HG03039 (cell line): ENCODE measurements around the gene INPP5A.
"Not testable (repeated sequence)": the region's sequence is repeated elsewhere in the genome, so short reads cannot be mapped to it uniquely, and the experiment has no call there.

ENCODE experiments used
- ATAC-seq: cut with Tn5 transposase; IDR thresholded peaks from one replicate; pipeline ENCODE4 v1.9.1; 2021; ENCODE audit warnings: mild to moderate bottlenecking, moderate library complexity; ENCODE audit not compliant: unreplicated experiment

INPP5A gene

DNA sequence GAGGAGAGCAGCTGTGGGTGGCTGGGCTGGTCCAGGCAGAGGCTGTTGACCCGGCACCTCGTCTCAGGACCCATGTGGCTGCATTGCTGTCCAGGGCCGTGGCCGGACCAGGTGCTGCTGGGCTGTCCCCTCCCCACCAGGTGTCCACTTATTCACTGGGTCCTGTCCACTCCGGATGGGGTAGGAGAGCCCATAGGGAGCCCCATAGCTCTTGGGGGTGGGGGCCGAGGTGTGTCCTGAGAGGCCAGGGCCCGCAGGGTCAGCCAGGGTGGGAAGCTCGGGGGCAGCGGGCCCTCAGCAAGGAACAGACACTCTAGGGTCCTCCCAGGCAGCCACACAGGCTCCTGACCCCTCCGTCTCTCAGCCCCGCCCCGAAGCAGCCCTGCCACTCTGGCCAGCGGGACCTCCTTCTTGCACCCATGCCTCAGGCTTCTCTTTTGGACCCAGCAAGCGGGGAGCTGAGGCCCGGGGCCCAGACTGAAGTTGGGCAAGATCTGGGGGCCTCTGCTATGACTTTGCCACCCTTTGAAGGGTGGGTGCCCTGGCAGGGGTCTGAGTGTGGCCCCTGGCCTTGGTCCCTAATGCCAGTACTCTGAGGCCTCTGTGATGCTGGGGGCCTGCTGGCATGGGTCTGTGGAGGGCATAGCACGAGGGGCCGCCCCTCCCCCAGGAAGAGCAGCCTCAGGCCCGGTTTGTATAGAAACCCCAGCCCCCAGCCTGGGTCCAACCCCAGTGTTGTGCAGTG, 162.0 kb downstream of the INPP5A start:
- no peak for ATAC-seq

- no peak for ATAC-seq
Observed at GRCh38 chr10:132700156-132701098, 162.8 kb downstream of the INPP5A start.

DNA sequence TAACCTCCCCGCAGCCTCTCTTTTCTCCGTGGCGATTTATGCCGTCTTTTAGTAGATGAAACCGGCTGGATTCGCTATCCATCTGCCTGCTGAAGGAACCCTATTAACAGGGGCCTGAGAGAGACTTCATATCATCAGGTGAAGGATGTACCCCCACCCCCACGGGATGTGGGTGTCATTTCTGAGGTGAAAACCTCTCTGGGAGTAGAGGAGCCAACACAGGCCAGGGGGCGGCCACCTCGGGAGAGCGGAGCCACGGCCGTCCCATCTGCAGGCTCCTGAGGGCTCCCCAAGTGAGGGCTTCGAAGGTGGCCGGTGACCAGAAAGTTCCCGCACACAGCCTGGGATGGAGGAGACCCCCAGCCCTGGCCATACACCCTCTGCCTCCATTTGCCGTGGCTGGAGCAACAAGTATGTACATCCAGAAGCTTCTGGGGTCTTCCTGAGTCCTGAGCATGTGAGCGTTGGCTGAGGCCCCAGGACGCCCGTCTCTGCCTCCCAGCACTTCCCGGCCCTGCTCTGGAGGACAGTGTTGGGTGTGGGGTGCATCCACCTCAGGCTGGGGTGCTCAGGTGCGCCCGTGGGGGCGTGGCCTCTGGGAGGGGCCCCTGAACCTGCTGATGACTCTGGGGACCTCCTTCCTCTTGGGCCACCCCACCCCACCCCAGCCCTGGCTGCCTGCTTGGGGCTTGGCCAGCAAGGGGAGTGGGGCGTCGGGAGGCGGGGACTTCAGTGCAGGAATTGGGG, 163.7 kb downstream of the INPP5A start:
- no peak for ATAC-seq

DNA sequence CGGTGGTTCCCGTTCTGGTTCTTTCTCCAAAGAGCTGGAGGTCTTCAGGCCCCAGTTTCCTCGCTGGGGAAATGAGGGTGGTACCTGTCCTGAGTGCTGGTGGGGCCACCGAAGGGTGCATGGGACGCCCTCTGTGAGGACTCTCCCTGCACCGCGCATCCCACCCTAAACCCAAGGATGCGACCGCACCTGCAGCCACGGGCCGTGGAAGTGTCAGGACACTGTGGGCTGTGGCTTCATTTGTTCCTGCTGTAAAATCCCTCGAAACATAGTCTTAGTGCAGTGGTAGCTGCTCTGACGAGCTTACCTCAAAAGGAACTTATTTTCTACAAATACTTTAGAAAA, 164.2 kb downstream of the INPP5A start:
- no peak for ATAC-seq

GRCh38 chr10:132702601-132703418, 165.2 kb downstream of the INPP5A start:
- ATAC-seq = no peak

DNA sequence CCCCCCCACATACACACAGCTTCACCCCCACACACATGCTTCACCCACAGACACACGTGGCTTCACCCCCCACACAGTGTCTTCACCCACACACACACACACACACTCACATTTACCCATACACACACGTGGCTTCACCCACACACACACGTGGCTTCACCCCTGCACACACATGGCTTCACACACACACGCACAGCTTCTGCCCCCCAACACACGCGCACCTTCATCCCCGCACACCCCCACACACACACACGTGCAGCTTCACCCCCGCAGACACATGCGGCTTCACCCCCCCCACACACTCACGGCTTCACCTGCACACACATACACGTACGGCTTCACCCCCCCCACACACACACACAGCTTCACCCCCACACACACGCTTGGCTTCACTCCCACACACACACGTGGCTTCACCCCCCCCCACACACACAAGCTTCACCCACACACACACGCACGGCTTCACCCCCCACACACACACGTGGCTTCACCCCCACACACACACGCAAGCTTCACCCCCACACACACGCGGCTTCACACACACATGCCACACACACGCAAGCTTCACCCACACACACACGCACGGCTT, 165.9 kb downstream of the INPP5A start:
- no peak for ATAC-seq

DNA sequence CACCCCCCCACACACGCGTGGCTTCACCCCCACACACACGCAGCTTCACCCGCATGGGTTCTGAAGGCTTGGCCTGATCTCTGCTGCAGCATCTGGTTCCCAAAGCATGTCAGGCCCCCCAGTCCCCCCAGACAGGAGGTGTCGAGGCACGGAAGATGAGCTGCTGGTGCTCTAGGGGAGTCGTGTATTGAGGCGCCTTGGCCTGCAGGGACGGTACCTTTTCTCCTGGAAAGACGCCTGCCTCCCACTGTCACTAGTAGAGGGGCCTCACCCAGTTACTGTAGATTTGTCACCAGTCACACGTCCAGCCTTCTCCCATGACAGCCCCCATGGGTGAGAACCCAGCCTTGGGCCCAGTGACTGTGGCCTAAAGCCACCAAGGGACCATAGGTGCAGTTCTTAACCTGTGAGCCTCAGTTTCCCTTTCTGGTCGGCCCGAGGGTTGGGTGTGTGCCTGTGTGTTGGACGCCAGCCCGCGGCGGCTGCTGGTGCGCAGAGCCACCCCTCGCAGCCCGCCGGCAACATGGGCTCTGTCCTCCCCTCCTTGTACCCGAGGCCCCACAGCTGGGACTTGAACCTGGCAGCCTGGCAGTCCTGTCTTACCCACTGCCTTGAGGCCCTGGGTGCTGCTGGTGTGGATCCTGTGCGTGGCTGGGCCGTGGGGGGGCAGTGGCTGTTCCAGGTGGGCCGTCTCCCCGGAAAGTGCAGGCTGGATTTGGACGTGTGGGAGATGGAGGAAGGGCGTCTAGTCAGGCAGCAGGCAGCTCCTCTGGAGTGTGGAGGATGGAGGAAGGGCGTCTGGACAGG, 166.6 kb downstream of the INPP5A start:
- ATAC-seq = no peak

- not testable (repeated sequence) for ATAC-seq
Observed at GRCh38 chr10:132704815-132705064, 167.2 kb downstream of the INPP5A start.

- no peak for ATAC-seq
Observed at GRCh38 chr10:132705173-132705572, 167.6 kb downstream of the INPP5A start.

GRCh38 chr10:132705943-132706342, 168.4 kb downstream of the INPP5A start:
- no peak for ATAC-seq

GRCh38 chr10:132706701-132707100, 169.1 kb downstream of the INPP5A start:
- ATAC-seq = no peak

- ATAC-seq = no peak
Observed at GRCh38 chr10:132707121-132707775, 169.7 kb downstream of the INPP5A start.

DNA sequence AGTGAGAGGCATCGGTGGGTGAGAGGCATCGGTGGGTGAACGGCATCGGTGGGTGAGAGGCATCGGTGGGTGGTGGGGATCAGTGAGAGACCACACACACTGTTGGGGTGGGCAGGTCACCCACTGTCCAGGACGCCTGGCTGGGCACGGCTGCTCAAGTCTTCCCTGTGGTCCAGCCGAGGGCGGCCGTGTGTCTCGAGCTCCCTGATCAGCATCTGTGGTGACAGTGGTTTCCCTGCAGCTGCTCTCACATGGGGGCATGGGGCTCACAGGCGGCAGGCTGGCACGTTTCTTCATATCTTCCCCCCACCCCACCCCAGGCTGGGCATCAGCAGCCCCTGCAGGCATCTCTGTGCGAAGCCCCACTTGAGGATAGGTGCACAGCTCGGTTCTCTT, 170.2 kb downstream of the INPP5A start:
- no peak for ATAC-seq

DNA sequence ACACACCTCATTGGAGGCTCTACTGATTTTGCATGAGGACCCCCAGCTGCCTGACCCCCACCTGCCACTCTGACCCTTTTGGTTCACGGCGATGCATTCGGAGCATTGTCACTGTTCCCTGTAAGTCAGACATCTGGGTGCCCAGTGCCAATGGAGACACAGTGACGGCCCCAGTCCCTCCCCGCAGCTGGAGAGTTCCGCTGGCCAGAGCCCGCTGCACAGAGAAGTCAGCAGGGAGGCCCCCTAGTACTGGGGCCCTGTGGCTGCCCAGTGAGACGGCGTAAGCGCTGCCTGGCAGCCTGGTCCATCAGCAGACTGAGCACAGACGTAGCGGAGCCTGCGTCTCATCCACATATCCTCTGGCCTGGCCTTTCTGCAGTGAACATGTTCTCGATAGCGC, 170.9 kb downstream of the INPP5A start:
- ATAC-seq = no peak

- ATAC-seq = no peak
Observed at GRCh38 chr10:132708936-132709335, 171.3 kb downstream of the INPP5A start.

- ATAC-seq = no peak
Observed at GRCh38 chr10:132709471-132709951, 171.9 kb downstream of the INPP5A start.

DNA sequence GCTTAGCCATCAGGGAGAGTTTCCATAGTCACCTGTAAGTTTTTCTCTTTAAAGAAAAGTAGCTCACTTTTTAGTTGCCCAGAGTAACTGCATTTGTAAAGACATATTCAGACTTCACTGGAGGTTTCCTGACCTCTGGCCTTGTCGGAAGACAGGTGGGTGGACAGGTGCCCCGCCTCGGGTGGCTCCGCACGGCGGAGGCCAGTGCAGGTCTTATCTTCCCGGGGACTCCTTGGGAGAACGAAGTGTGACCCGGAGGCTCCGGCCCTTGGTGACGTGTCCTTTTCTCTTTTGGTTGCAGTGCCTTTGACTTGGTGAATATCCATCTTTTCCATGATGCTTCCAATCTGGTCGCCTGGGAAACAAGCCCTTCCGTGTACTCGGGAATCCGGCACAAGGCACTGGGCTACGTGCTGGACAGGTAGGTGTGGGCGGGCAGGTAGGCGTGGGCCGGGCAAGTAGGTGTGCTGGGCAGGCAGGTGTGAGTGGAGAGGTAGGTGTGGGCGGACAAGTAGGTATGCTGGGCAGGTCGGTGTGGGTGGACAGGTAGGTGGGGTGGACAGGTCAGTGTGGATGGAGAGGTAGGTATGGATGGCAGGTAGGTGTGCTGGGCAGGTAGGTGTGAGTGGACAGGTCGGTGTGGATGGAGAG, 172.6 kb downstream of the INPP5A start:
- no peak for ATAC-seq
